ENCODE results near the gene ANKS4B. TPM values are rescaled to one million over a fixed set of nuclear protein-coding genes. Genes with fewer than 3 reads are reported as not detected.

Gene ANKS4B
- total and polyA plus RNA-seq, 4 donors: 5.7 to 13.6 (median 8.7) TPM

- no peak for TF ChIP-seq ATF3 (IDR thresholded peaks at IDR 0.05)
- no peak for TF ChIP-seq YY1 (IDR thresholded peaks at IDR 0.05)
- no peak for TF ChIP-seq HNF4G (IDR thresholded peaks at IDR 0.05)
- no peak for TF ChIP-seq ZBTB33 (IDR thresholded peaks at IDR 0.05)
- TF ChIP-seq HNF4A (conservative IDR thresholded peaks at IDR 0.05): no peak
- TF ChIP-seq FOXA2 (IDR thresholded peaks at IDR 0.05): no peak
- no peak for TF ChIP-seq NR2F2 (IDR thresholded peaks at IDR 0.05)
- no peak for TF ChIP-seq RXRA (IDR thresholded peaks at IDR 0.05)
- TF ChIP-seq RAD21 (IDR thresholded peaks at IDR 0.05): no peak
Measured at GRCh38 chr16:21236831-21237230, 3.3 kb downstream of the ANKS4B start (continued).

- Histone ChIP-seq H3K27me3 (ENCODE audit: control insufficient read depth in 4 of 4, insufficient read depth in 4 of 4, low read length in 3 of 4) (no peaks in the 10 kb centered on the region), H3K27ac (ENCODE audit: low read depth in 1 of 2, low read length in 2 of 2) (no peak overlapping the region), H3K4me3 (ENCODE audit: low read depth in 1 of 3, low read length in 3 of 3) (no peak overlapping the region), H3K4me1 (ENCODE audit: control insufficient read depth in 4 of 4, insufficient read depth in 4 of 4, low read length in 3 of 4) (peaks cover 2 to 19% (median 8%) of the 10 kb centered on the region in 4 donors), H3K36me3 (ENCODE audit: control insufficient read depth in 4 of 4, insufficient read depth in 3 of 4, low read depth in 1 of 4, low read length in 3 of 4) (peaks cover 0 to 2% (median 0%) of the 10 kb centered on the region in 4 donors), H3K9ac (ENCODE audit: low read depth in 1 of 2, low read length in 2 of 2) (no peak overlapping the region), H3K9me3 (ENCODE audit: control insufficient read depth in 4 of 4, low read length in 3 of 4) (no peaks in the 10 kb centered on the region)
- 69% methylated on average over 4 of the region's 4 CpGs for WGBS
- no peak for DNase-seq (ENCODE audit: low spot score)
- no peak for TF ChIP-seq RXRA (IDR thresholded peaks at IDR 0.05)
Measured at GRCh38 chr16:21239646-21240045, 6.1 kb downstream of the ANKS4B start.

- no peak for TF ChIP-seq YY1 (IDR thresholded peaks at IDR 0.05)
- no peak for TF ChIP-seq HNF4A (conservative IDR thresholded peaks at IDR 0.05)
- no peak for TF ChIP-seq ZBTB33 (IDR thresholded peaks at IDR 0.05)
- no peak for TF ChIP-seq GABPA (IDR thresholded peaks at IDR 0.05 in 1 of 2, conservative IDR thresholded peaks at IDR 0.05 in 1 of 2)
- TF ChIP-seq MAX (IDR thresholded peaks at IDR 0.05): no peak
- no peak for TF ChIP-seq REST (IDR thresholded peaks at IDR 0.05)
- no peak for TF ChIP-seq RXRA (IDR thresholded peaks at IDR 0.05)
- TF ChIP-seq FOXA1 (IDR thresholded peaks at IDR 0.05): no peak
- TF ChIP-seq CTCF (IDR thresholded peaks at IDR 0.05; ENCODE audit: low read depth, low read length, missing input control): no peak
- no peak for TF ChIP-seq SP1 (IDR thresholded peaks at IDR 0.05)
- TF ChIP-seq NR2F2 (IDR thresholded peaks at IDR 0.05): no peak
- no peak for TF ChIP-seq TAF1 (conservative IDR thresholded peaks at IDR 0.05)
- no peak for TF ChIP-seq HNF4G (IDR thresholded peaks at IDR 0.05)
- no peak for TF ChIP-seq ATF3 (IDR thresholded peaks at IDR 0.05)
- no peak for TF ChIP-seq EGR1 (IDR thresholded peaks at IDR 0.05; ENCODE audit: low read depth in 2 of 2)
- no peak for TF ChIP-seq JUND (IDR thresholded peaks at IDR 0.05)
- Histone ChIP-seq H3K27ac (ENCODE audit: low read depth in 1 of 2, low read length in 2 of 2) (no peak overlapping the region), H3K36me3 (ENCODE audit: control insufficient read depth in 4 of 4, insufficient read depth in 3 of 4, low read depth in 1 of 4, low read length in 3 of 4) (peaks cover 0 to 2% (median 0%) of the 10 kb centered on the region in 4 donors), H3K27me3 (ENCODE audit: control insufficient read depth in 4 of 4, insufficient read depth in 4 of 4, low read length in 3 of 4) (no peaks in the 10 kb centered on the region), H3K9ac (ENCODE audit: low read depth in 1 of 2, low read length in 2 of 2) (no peak overlapping the region), H3K4me1 (ENCODE audit: control insufficient read depth in 4 of 4, insufficient read depth in 4 of 4, low read length in 3 of 4) (peaks cover 4 to 10% (median 8%) of the 10 kb centered on the region in 4 donors), H3K4me3 (ENCODE audit: low read depth in 1 of 3, low read length in 3 of 3) (no peak overlapping the region), H3K9me3 (ENCODE audit: control insufficient read depth in 4 of 4, low read length in 3 of 4) (no peaks in the 10 kb centered on the region)
- WGBS: 17% methylated on average over 2 of the region's 2 CpGs
- no peak for DNase-seq (ENCODE audit: low spot score)
Measured at GRCh38 chr16:21242756-21243155, 9.3 kb downstream of the ANKS4B start.
